ENCODE results near the gene SETD6. TPM values are rescaled to one million over a fixed set of nuclear protein-coding genes. Genes with fewer than 3 reads are reported as not detected.

The SETD6 gene
- total and polyA plus RNA-seq, 12 donors = 8.9 to 18.9 (median 12.2) TPM

GRCh38 chr16:58503166-58503862 is 12.0 kb upstream of the SETD6 start:
- H3K36me3 ChIP-seq = peaks cover 0 to 68% (median 12%) of the 10 kb centered on the region in 9 donors
- peaks cover 4 to 31% (median 9%) of the 10 kb centered on the region in 9 donors for H3K4me1 ChIP-seq
- no peak for TF ChIP-seq CTCF (IDR thresholded peaks at IDR 0.05)
- no peak for DNase-seq
- no peak overlapping the region for H3K4me3 ChIP-seq
- no peaks in the 10 kb centered on the region for H3K9me3 ChIP-seq
- peaks cover 0 to 34% (median 0%) of the 10 kb centered on the region in 7 donors for H3K27me3 ChIP-seq
- H3K27ac ChIP-seq = no peak overlapping the region
- intact Hi-C loops (cut with DNase I) = loop anchor here in 1 of 10 donors (10.0 kb wide), 1 partner anchor 151 kb away; no protein-coding TSS in a partner anchor
- 85 to 92% methylated on average over 14 of the region's 14 CpGs for WGBS, 2 donors
- ATAC-seq = no peak

GRCh38 chr16:58503863-58504688 is 11.2 kb upstream of the SETD6 start:
- H3K27ac ChIP-seq = no peak overlapping the region
- no peak overlapping the region for H3K4me3 ChIP-seq
- WGBS, 2 donors = 92 to 94% methylated on average over 21 of the region's 21 CpGs
- peaks cover 0 to 33% (median 0%) of the 10 kb centered on the region in 7 donors for H3K27me3 ChIP-seq
- intact Hi-C loops (cut with DNase I) = loop anchor here in 1 of 10 donors (10.0 kb wide), 1 partner anchor 151 kb away; no protein-coding TSS in a partner anchor
- H3K9me3 ChIP-seq = no peaks in the 10 kb centered on the region
- peaks cover 4 to 24% (median 9%) of the 10 kb centered on the region in 9 donors for H3K4me1 ChIP-seq
- ATAC-seq (no peak), DNase-seq (no peak)
- H3K36me3 ChIP-seq = peaks cover 0 to 71% (median 12%) of the 10 kb centered on the region in 9 donors
- no peak for TF ChIP-seq CTCF (IDR thresholded peaks at IDR 0.05)

GRCh38 chr16:58506241-58507194 is 8.8 kb upstream of the SETD6 start:
- H3K9me3 ChIP-seq = no peaks in the 10 kb centered on the region
- no peak for DNase-seq
- peaks cover 0 to 9% (median 0%) of the 10 kb centered on the region in 7 donors for H3K27me3 ChIP-seq
- no peak for ATAC-seq
- 81 to 85% methylated on average over 20 of the region's 20 CpGs for WGBS, 2 donors
- no peak overlapping the region for H3K4me3 ChIP-seq
- H3K27ac ChIP-seq = no peak overlapping the region
- no peak for TF ChIP-seq CTCF (IDR thresholded peaks at IDR 0.05)
- peaks cover 0 to 87% (median 12%) of the 10 kb centered on the region in 9 donors for H3K36me3 ChIP-seq
- H3K4me1 ChIP-seq = peaks cover 0 to 8% (median 0%) of the 10 kb centered on the region in 9 donors
- intact Hi-C loops (cut with DNase I) = loop anchor here in 1 of 10 donors (10.0 kb wide), 1 partner anchor 148 kb away; no protein-coding TSS in a partner anchor

Data from heart right ventricle (tissue), 16 donors.